Activated T-helper 9 cell treated with anti-CD3 and anti-CD28 coated beads, Interleukin-2, amount 50 U/mL, for 16 hours (primary cell): Measurements from ENCODE around the gene SIL1.

ENCODE experiments used
- DNase-seq: peaks from one replicate; pipeline ENCODE4 v3.0.0-alpha.2; 2020; ENCODE audit warnings: low read depth

Gene SIL1

GRCh38 chr5:138955013-138955660 is 243.0 kb downstream of the SIL1 start:
- DNase-seq = no peak

GRCh38 chr5:138954257-138955012 is 243.7 kb downstream of the SIL1 start:
- no peak for DNase-seq

- no peak for DNase-seq
Observed at GRCh38 chr5:138953387-138954256, 244.5 kb downstream of the SIL1 start.

- DNase-seq = no peak
Observed at GRCh38 chr5:138952962-138953361, 245.2 kb downstream of the SIL1 start.

- no peak for DNase-seq
Observed at GRCh38 chr5:138951986-138952735, 246.0 kb downstream of the SIL1 start.

GRCh38 chr5:138951091-138951985 is 246.8 kb downstream of the SIL1 start:
- DNase-seq = no peak

- no peak for DNase-seq
Observed at GRCh38 chr5:138950421-138951031, 247.6 kb downstream of the SIL1 start.

GRCh38 chr5:138949988-138950387 is 248.2 kb downstream of the SIL1 start:
- DNase-seq = no peak

- DNase-seq = no peak
Observed at GRCh38 chr5:138949223-138949574, 249.0 kb downstream of the SIL1 start.

GRCh38 chr5:138948471-138949222 is 249.5 kb downstream of the SIL1 start:
- DNase-seq = no peak

GRCh38 chr5:138947780-138948179 is 250.4 kb downstream of the SIL1 start:
- no peak for DNase-seq

GRCh38 chr5:138946831-138947560 is 251.2 kb downstream of the SIL1 start:
- DNase-seq = no peak

GRCh38 chr5:138946241-138946623 is 251.9 kb downstream of the SIL1 start:
- DNase-seq = no peak

- DNase-seq = no peak
Observed at GRCh38 chr5:138945421-138946240, 252.5 kb downstream of the SIL1 start.

GRCh38 chr5:138944527-138945322 is 253.4 kb downstream of the SIL1 start:
- no peak for DNase-seq

- DNase-seq = no peak
Observed at GRCh38 chr5:138943599-138944173, 254.5 kb downstream of the SIL1 start.

GRCh38 chr5:138942861-138943260 is 255.3 kb downstream of the SIL1 start:
- no peak for DNase-seq
